Measurements from ENCODE around the gene PUSL1.

Gene PUSL1

GRCh38 chr1:1291548-1292441 lies 16.6 kb upstream of the PUSL1 start:
- no peak for TF ChIP-seq SIN3A (IDR thresholded peaks at IDR 0.05; ENCODE audit: borderline replicate concordance, insufficient read depth, low read length)
- TF ChIP-seq POLR2AphosphoS5 (IDR thresholded peaks at IDR 0.05; ENCODE audit: low read depth, low read length) = no peak
- TF ChIP-seq TAF1 (IDR thresholded peaks at IDR 0.05; ENCODE audit: borderline replicate concordance, insufficient read depth, low read length) = no peak
- no peak for TF ChIP-seq REST (IDR thresholded peaks at IDR 0.05; ENCODE audit: insufficient read depth in 1 of 2, low read depth in 2 of 2, low read length in 2 of 2)
- TF ChIP-seq FOXP2 (optimal IDR thresholded peaks at IDR 0.05; ENCODE audit: borderline replicate concordance, extremely low read depth, extremely low read length, insufficient read depth) = no peak

- TF ChIP-seq TAF1 (IDR thresholded peaks at IDR 0.05; ENCODE audit: borderline replicate concordance, insufficient read depth, low read length) (no peak), POLR2AphosphoS5 (IDR thresholded peaks at IDR 0.05; ENCODE audit: low read depth, low read length) (no peak), FOXP2 (optimal IDR thresholded peaks at IDR 0.05; ENCODE audit: borderline replicate concordance, extremely low read depth, extremely low read length, insufficient read depth) (no peak), REST (IDR thresholded peaks at IDR 0.05; ENCODE audit: insufficient read depth in 1 of 2, low read depth in 2 of 2, low read length in 2 of 2) (no peak), SIN3A (IDR thresholded peaks at IDR 0.05; ENCODE audit: borderline replicate concordance, insufficient read depth, low read length) (no peak)
These were observed 16.0 kb upstream of the PUSL1 start for GRCh38 chr1:1292442-1292779.

- TF ChIP-seq POLR2AphosphoS5 (IDR thresholded peaks at IDR 0.05; ENCODE audit: low read depth, low read length) (no peak), TAF1 (IDR thresholded peaks at IDR 0.05; ENCODE audit: borderline replicate concordance, insufficient read depth, low read length) (no peak), REST (IDR thresholded peaks at IDR 0.05; ENCODE audit: insufficient read depth in 1 of 2, low read depth in 2 of 2, low read length in 2 of 2) (no peak), FOXP2 (optimal IDR thresholded peaks at IDR 0.05; ENCODE audit: borderline replicate concordance, extremely low read depth, extremely low read length, insufficient read depth) (no peak), SIN3A (IDR thresholded peaks at IDR 0.05; ENCODE audit: borderline replicate concordance, insufficient read depth, low read length) (no peak)
These were observed 15.5 kb upstream of the PUSL1 start for GRCh38 chr1:1292851-1293250.

GRCh38 chr1:1293263-1294249 lies 14.8 kb upstream of the PUSL1 start:
- TF ChIP-seq FOXP2 (optimal IDR thresholded peaks at IDR 0.05; ENCODE audit: borderline replicate concordance, extremely low read depth, extremely low read length, insufficient read depth) (no peak), POLR2AphosphoS5 (IDR thresholded peaks at IDR 0.05; ENCODE audit: low read depth, low read length) (no peak), REST (IDR thresholded peaks at IDR 0.05; ENCODE audit: insufficient read depth in 1 of 2, low read depth in 2 of 2, low read length in 2 of 2) (no peak), SIN3A (IDR thresholded peaks at IDR 0.05; ENCODE audit: borderline replicate concordance, insufficient read depth, low read length) (no peak), TAF1 (IDR thresholded peaks at IDR 0.05; ENCODE audit: borderline replicate concordance, insufficient read depth, low read length) (no peak)
